Upper lobe of left lung (tissue), 4 donors: ENCODE results near the gene TAS1R1.
"Not testable (repeated sequence)": the region's sequence is repeated elsewhere in the genome, so short reads cannot be mapped to it uniquely, and the experiment has no call there.

ENCODE experiments used
- CTCF ChIP-seq, 6 experiments: fragments of 450-650 bp in 4 of 6; fragments of 200-600 bp in 2 of 6; sonication (generic) in 2 of 6; IDR thresholded peaks; one replicate each; pipeline ENCODE4 v1.5.1; 2016 to 2019; ENCODE audit warnings: antibody characterized with exemption in 6 of 6
- EP300 ChIP-seq, 4 donors: sonication (generic); formaldehyde crosslinking; IDR thresholded peaks; one replicate each; pipeline ENCODE4 v1.5.1; 2017; ENCODE audit warnings: antibody characterized with exemption in 4 of 4, control low read depth in 2 of 4
- POLR2A ChIP-seq, 4 donors: fragments of 450-650 bp; IDR thresholded peaks; one replicate each; pipeline ENCODE4 v1.5.1; 2016 to 2017; ENCODE audit warnings: antibody characterized with exemption in 4 of 4, mild to moderate bottlenecking in 2 of 4
- POLR2AphosphoS5 ChIP-seq, 2 donors: sonication (generic); formaldehyde crosslinking; IDR thresholded peaks; one replicate each; pipeline ENCODE4 v1.5.1; 2017; ENCODE audit warnings: antibody characterized with exemption in 2 of 2

GRCh38 chr1:6559161-6559560 lies 4.1 kb downstream of the TAS1R1 start:
- not testable (repeated sequence) for TF ChIP-seq POLR2A, CTCF, POLR2AphosphoS5, EP300 (IDR thresholded peaks at IDR 0.05)
